ENCODE data around the gene PODNL1.

The PODNL1 gene

GRCh38 chr19:13954185-13954584 is 16.0 kb upstream of the PODNL1 start:
- Histone ChIP-seq H3K9me3 (ENCODE audit: control insufficient read depth, insufficient read depth, low read depth, low read length) (no peaks in the 10 kb centered on the region), H3K36me3 (ENCODE audit: control insufficient read depth in 2 of 2, insufficient read depth in 1 of 2, low read length in 2 of 2) (peaks cover 10 to 50% of the 10 kb centered on the region in 2 experiments), H3K27ac (ENCODE audit: extremely low read depth, low read depth, low read length) (no peak overlapping the region), H3K4me3 (ENCODE audit: low read depth, low read length) (no peak overlapping the region), H3K4me1 (ENCODE audit: control insufficient read depth, insufficient read depth, low read length) (no peaks in the 10 kb centered on the region)
- TF ChIP-seq EGR2 (tag by site-specific recombination; IDR thresholded peaks at IDR 0.05; ENCODE audit: low read depth) (peak; percentile 46; the same call in 1 of the 2 replicates), ZNF404 (tag by site-specific recombination; IDR thresholded peaks at IDR 0.05) (no peak)
- POLR2A ChIA-PET: no interaction called here
- CTCF ChIA-PET: interaction anchor here (0.6 to 1.3 kb wide), 3 partner anchors 21 to 477 kb away, joined by 4 to 8 read pairs (median 5); no protein-coding TSS in a partner anchor

DNA sequence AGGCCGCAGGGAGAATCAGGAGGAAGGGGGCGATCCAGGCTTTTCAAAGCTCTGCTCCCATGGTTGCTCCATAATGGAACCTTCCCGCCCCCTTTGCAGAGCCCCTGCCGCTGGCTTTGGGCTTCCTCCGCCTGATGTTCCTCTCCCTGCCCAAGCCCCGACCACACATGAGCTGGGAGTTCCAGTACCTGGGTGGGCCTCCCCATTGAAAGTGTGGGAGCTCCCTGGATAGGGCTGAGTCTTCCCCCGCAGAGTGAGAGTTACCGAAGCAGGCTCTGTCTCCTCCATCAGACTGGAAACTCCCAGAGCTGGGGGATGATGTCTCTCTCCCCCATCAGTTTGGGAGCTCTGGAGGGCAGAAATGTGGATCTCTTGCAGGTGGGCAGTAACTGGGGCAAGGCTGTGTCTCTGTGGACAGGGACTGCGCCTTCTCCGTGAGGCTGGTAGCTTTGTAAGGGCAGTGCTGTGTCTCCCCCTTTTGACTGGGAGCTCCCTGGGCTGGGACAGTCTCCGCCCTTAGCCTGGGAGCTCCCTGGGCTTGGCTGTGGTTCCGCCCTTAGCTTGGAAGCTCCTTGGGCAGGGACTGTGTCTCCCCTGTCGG is 14.8 kb upstream of the PODNL1 start:
- CTCF ChIA-PET: interaction anchor here (0.6 to 1.3 kb wide), 7 partner anchors 17 to 357 kb away, joined by 3 to 8 read pairs (median 3); partner anchors contain the start of gene MISP3
- TF ChIP-seq ZBTB48 (tag by site-specific recombination; IDR thresholded peaks at IDR 0.05) (peak; percentile 77; the same call in 1 of the 2 replicates), EGR2 (tag by site-specific recombination; IDR thresholded peaks at IDR 0.05; ENCODE audit: low read depth) (peak; percentile 26; the same call in 1 of the 2 replicates), ZNF341 (tag by site-specific recombination; IDR thresholded peaks at IDR 0.05; ENCODE audit: low read depth) (0 out of 2 replicates have a peak, but pooled peaks have one; percentile 24), MEIS1 (CRISPR knock-in tag; IDR thresholded peaks at IDR 0.05; ENCODE audit: borderline replicate concordance) (no peak), ZNF660 (tag by site-specific recombination; IDR thresholded peaks at IDR 0.05) (no peak), KLF1 (tag by site-specific recombination; IDR thresholded peaks at IDR 0.05) (peak; percentile 87), ZNF266 (tag by site-specific recombination; IDR thresholded peaks at IDR 0.05; ENCODE audit: low read depth) (no peak), ZNF677 (tag by site-specific recombination; IDR thresholded peaks at IDR 0.05) (no peak), ZNF548 (tag by site-specific recombination; IDR thresholded peaks at IDR 0.05) (no peak), GLIS2 (tag by site-specific recombination; IDR thresholded peaks at IDR 0.05) (peak; percentile 50), SP3 (tag by site-specific recombination; IDR thresholded peaks at IDR 0.05) (peak; percentile 36), ZNF391 (tag by site-specific recombination; IDR thresholded peaks at IDR 0.05; ENCODE audit: borderline replicate concordance, low read depth) (no peak), GLIS1 (tag by site-specific recombination; IDR thresholded peaks at IDR 0.05) (peak; percentile 52), ZBTB44 (tag by site-specific recombination; IDR thresholded peaks at IDR 0.05) (no peak), TCF7L2 (IDR thresholded peaks at IDR 0.05; ENCODE audit: borderline replicate concordance, low read depth, low read length) (no peak), ZNF10 (tag by site-specific recombination; IDR thresholded peaks at IDR 0.05) (no peak), ZNF514 (tag by site-specific recombination; IDR thresholded peaks at IDR 0.05) (no peak), ZFHX2 (tag by site-specific recombination; conservative IDR thresholded peaks at IDR 0.05) (peak; percentile 20; the same call in 1 of the 2 replicates), ZNF335 (tag by site-specific recombination; conservative IDR thresholded peaks at IDR 0.05) (0 out of 2 replicates have a peak, but pooled peaks have one; percentile 39), AEBP2 (tag by site-specific recombination; IDR thresholded peaks at IDR 0.05; ENCODE audit: borderline replicate concordance) (no peak), ZBTB8A (tag by site-specific recombination; IDR thresholded peaks at IDR 0.05) (no peak), SP2 (tag by site-specific recombination; IDR thresholded peaks at IDR 0.05) (peak; percentile 28; the same call in 1 of the 2 replicates), WT1 (tag by site-specific recombination; IDR thresholded peaks at IDR 0.05) (no peak)
- TF ChIP-seq, protein P1, sequence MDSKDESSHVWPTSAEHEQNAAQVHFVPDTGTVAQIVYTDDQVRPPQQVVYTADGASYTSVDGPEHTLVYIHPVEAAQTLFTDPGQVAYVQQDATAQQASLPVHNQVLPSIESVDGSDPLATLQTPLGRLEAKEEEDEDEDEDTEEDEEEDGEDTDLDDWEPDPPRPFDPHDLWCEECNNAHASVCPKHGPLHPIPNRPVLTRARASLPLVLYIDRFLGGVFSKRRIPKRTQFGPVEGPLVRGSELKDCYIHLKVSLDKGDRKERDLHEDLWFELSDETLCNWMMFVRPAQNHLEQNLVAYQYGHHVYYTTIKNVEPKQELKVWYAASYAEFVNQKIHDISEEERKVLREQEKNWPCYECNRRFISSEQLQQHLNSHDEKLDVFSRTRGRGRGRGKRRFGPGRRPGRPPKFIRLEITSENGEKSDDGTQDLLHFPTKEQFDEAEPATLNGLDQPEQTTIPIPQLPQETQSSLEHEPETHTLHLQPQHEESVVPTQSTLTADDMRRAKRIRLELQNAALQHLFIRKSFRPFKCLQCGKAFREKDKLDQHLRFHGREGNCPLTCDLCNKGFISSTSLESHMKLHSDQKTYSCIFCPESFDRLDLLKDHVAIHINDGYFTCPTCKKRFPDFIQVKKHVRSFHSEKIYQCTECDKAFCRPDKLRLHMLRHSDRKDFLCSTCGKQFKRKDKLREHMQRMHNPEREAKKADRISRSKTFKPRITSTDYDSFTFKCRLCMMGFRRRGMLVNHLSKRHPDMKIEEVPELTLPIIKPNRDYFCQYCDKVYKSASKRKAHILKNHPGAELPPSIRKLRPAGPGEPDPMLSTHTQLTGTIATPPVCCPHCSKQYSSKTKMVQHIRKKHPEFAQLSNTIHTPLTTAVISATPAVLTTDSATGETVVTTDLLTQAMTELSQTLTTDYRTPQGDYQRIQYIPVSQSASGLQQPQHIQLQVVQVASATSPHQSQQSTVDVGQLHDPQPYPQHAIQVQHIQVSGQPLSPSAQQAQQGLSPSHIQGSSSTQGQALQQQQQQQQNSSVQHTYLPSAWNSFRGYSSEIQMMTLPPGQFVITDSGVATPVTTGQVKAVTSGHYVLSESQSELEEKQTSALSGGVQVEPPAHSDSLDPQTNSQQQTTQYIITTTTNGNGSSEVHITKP (tag by site-specific recombination; IDR thresholded peaks at IDR 0.05): peak; percentile 79
- TF ChIP-seq, protein P2, sequence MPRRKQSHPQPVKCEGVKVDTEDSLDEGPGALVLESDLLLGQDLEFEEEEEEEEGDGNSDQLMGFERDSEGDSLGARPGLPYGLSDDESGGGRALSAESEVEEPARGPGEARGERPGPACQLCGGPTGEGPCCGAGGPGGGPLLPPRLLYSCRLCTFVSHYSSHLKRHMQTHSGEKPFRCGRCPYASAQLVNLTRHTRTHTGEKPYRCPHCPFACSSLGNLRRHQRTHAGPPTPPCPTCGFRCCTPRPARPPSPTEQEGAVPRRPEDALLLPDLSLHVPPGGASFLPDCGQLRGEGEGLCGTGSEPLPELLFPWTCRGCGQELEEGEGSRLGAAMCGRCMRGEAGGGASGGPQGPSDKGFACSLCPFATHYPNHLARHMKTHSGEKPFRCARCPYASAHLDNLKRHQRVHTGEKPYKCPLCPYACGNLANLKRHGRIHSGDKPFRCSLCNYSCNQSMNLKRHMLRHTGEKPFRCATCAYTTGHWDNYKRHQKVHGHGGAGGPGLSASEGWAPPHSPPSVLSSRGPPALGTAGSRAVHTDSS (tag by site-specific recombination; IDR thresholded peaks at IDR 0.05): no peak

More for the DNA sequence above, 14.8 kb upstream of the PODNL1 start:
- H3K27ac ChIP-seq (ENCODE audit: extremely low read depth, low read depth, low read length): peak overlapping the region; percentile 39; the same call in 1 of the 2 replicates
- peak overlapping the region; percentile 92 for H3K4me3 ChIP-seq (ENCODE audit: low read depth, low read length)
- POLR2A ChIA-PET: interaction anchor here (0.5 to 1.8 kb wide), 8 partner anchors 9 to 221 kb away, joined by 3 to 5 read pairs (median 3); partner anchors contain the start of genes ASF1B and C19orf53
- no peaks in the 10 kb centered on the region for H3K4me1 ChIP-seq (ENCODE audit: control insufficient read depth, insufficient read depth, low read length)
- no peaks in the 10 kb centered on the region for H3K9me3 ChIP-seq (ENCODE audit: control insufficient read depth, insufficient read depth, low read depth, low read length)
- peaks cover 10 to 40% of the 10 kb centered on the region in 2 experiments for H3K36me3 ChIP-seq (ENCODE audit: control insufficient read depth in 2 of 2, insufficient read depth in 1 of 2, low read length in 2 of 2)

All from HEK293 (cell line).